Naive thymus-derived CD4-positive, alpha-beta T cell (primary cell): Measurements from ENCODE around the gene RNF6. TPM values are rescaled to one million over a fixed set of nuclear protein-coding genes. Genes with fewer than 3 reads are reported as not detected.
A peak's percentile ranks its signal among the peaks of the same experiment; 100 is the strongest.

Source experiments
- ATAC-seq: fragments of 150-1000 bp; cut with Tn5 transposase; 2 replicates; pipeline ENCODE4 v1.10.0; 2021; ENCODE audit warnings: mild to moderate bottlenecking, moderate library complexity
- CTCF ChIA-PET: fragments of 350-600 bp; sonication (Branson Sonifier 250); formaldehyde crosslinking; loops from one replicate; lab custom pipeline; 2021; ENCODE audit warnings: antibody characterized with exemption; lab: Charles Lee
- POLR2A ChIA-PET: fragments of 350-600 bp; sonication (Branson Sonifier 250); formaldehyde crosslinking; loops from one replicate; lab custom pipeline; 2021; ENCODE audit warnings: antibody characterized with exemption, inconsistent platforms; lab: Charles Lee
- DNase-seq, 9 donors: peaks; one replicate each; pipeline versions ENCODE4 v3.0.0 to v3.0.0-alpha.2; 2020 to 2022; ENCODE audit warnings: mixed read lengths in 1 of 9
- H3K27ac ChIP-seq: one replicate; pipeline ENCODE4 v1.7.0; 2013; ENCODE audit warnings: mild to moderate bottlenecking, low read depth, low read length, moderate library complexity
- H3K27me3 ChIP-seq, 2 donors: one replicate each; pipeline ENCODE4 v1.7.0; 2013; ENCODE audit warnings: low read length in 2 of 2, mild to moderate bottlenecking in 2 of 2, moderate library complexity in 2 of 2; ENCODE audit not compliant: control insufficient read depth in 2 of 2, insufficient read depth in 2 of 2
- H3K36me3 ChIP-seq, 3 experiments: 1 replicate in 2 of 3; 2 replicates in 1 of 3; pipeline ENCODE4 v1.7.0; 2013; ENCODE audit warnings: low read length in 3 of 3, mild to moderate bottlenecking in 3 of 3, moderate library complexity in 1 of 3; ENCODE audit not compliant: insufficient read depth in 3 of 3, control insufficient read depth in 2 of 3
- H3K4me1 ChIP-seq, 2 donors: one replicate each; pipeline ENCODE4 v1.7.0; 2013; ENCODE audit warnings: low read length in 2 of 2, mild to moderate bottlenecking in 2 of 2, moderate library complexity in 1 of 2; ENCODE audit not compliant: control insufficient read depth in 2 of 2, insufficient read depth in 2 of 2
- H3K4me3 ChIP-seq: 2 replicates; pipeline ENCODE4 v1.7.0; 2013; ENCODE audit warnings: mild to moderate bottlenecking, low read length
- H3K9me3 ChIP-seq, 3 experiments: 1 replicate in 2 of 3; 2 replicates in 1 of 3; pipeline ENCODE4 v1.7.0; 2013; ENCODE audit warnings: low read length in 3 of 3; ENCODE audit not compliant: control insufficient read depth in 2 of 3
- H3K27ac Mint-ChIP-seq, 9 donors: one replicate each; pipeline ENCODE4 v1.8.0; 2020 to 2022; ENCODE audit warnings: mixed read lengths in 9 of 9, mild to moderate bottlenecking in 8 of 9, moderate library complexity in 5 of 9, inconsistent platforms in 2 of 9
- H3K27me3 Mint-ChIP-seq, 5 donors: one replicate each; pipeline ENCODE4 v1.8.0; 2021 to 2022; ENCODE audit warnings: mixed read lengths in 5 of 5, mild to moderate bottlenecking in 1 of 5
- H3K36me3 Mint-ChIP-seq, 5 donors: one replicate each; pipeline ENCODE4 v1.8.0; 2020 to 2022; ENCODE audit warnings: mixed read lengths in 5 of 5, mild to moderate bottlenecking in 3 of 5, inconsistent platforms in 1 of 5
- H3K4me1 Mint-ChIP-seq, 7 donors: one replicate each; pipeline ENCODE4 v1.8.0; 2020 to 2022; ENCODE audit warnings: mixed read lengths in 7 of 7, mild to moderate bottlenecking in 3 of 7, inconsistent platforms in 1 of 7
- H3K4me3 Mint-ChIP-seq, 10 donors: one replicate each; pipeline ENCODE4 v1.8.0; 2020 to 2022; ENCODE audit warnings: mild to moderate bottlenecking in 10 of 10, mixed read lengths in 10 of 10, moderate library complexity in 6 of 10, inconsistent platforms in 2 of 10
- H3K9me3 Mint-ChIP-seq, 11 donors: one replicate each; pipeline ENCODE4 v1.8.0; 2020 to 2022; ENCODE audit warnings: mixed read lengths in 11 of 11, mild to moderate bottlenecking in 4 of 11, inconsistent platforms in 1 of 11, moderate library complexity in 1 of 11
- intact Hi-C, 2 donors: fragments of 100-400 bp; cut with micrococcal nuclease; formaldehyde crosslinking; loops; one replicate each; pipeline ENCODE4 v1.15.1; 2023
- polyA plus RNA-seq, 2 donors: library from polyadenylated mRNA; unstranded; fragments of 300-500 nt; fragmentation: Illumina TruSeq; gene quantifications; one replicate each; pipeline ENCODE4 v1.2.3, GENCODE V29; 2021
- total RNA-seq, 6 experiments: library from RNA in 5 of 6; stranded (reverse) in 5 of 6; gene quantifications; 1 replicate in 5 of 6; 2 replicates in 1 of 6; pipeline ENCODE4 v1.2.3 and lab custom pipeline; 2021 to 2026

RNF6 gene
- total and polyA plus RNA-seq, 7 experiments from 2014 or later: 29.1 to 57.4 (median 44.6) TPM

DNA sequence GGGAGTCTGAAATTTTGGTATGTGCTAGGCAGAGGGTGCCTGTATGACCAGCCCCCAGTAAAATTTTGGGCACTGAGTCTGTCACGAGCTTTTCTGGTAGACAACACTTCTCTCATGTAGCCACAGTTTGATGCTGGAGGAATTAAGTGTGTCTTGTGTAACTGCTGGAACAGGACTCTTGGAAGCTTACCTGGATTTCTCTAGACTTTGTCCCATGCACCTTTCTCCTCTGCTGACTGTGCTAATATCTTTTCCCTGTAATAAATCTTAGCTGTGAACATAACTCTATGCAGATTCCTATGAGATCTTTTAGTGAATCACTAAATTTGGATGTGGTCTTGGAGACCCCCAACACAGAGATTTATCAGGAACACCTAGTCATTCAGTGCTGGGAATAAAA, 13.8 kb downstream of the RNF6 start:
- H3K4me3 Mint-ChIP-seq: no peak overlapping the region
- H3K27ac Mint-ChIP-seq: peak overlapping the region in 1 of 9 donors; percentile 56
- Histone ChIP-seq H3K36me3 (peaks cover 4 to 57% (median 5%) of the 10 kb centered on the region in 3 experiments), H3K27me3 (no peaks in the 10 kb centered on the region), H3K4me3 (no peak overlapping the region), H3K27ac (no peak overlapping the region), H3K9me3 (no peaks in the 10 kb centered on the region), H3K4me1 (no peaks in the 10 kb centered on the region)
- DNase-seq: no peak
- no peak for ATAC-seq
- ChIA-PET POLR2A (no interaction called here), CTCF (no interaction called here)
- no peaks in the 10 kb centered on the region for H3K27me3 Mint-ChIP-seq
- H3K4me1 Mint-ChIP-seq: peaks cover 0 to 21% (median 6%) of the 10 kb centered on the region in 7 donors
- H3K9me3 Mint-ChIP-seq: no peaks in the 10 kb centered on the region
- intact Hi-C loops: no loop called here
- peaks cover 14 to 61% (median 30%) of the 10 kb centered on the region in 5 donors for H3K36me3 Mint-ChIP-seq

DNA sequence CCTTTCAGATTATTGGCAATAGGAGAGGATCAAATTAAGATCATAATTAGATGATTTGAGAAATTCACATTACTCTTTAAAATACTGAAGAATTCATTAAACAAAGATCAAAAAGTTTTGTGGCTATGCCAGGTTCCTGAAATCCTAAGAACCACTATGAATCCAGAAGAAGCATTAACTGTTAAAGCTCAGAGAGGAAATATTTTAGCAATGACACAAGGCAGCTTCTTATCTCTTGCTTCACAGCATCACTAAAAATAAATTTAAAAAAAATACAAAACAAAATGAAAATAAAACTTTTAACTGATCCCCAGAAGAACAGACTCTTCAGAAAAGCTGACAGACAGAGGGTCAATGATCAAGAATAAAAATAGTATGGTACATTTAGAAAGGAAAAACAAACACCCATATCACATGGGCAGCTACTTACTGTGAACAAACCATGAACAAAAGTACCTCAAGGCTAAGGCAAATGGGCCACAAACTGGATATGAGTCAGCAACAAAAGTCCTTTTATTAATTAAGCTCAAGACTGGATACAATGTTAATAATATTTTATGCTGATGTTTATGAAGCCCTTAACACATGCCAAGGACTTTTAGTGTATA, 19.6 kb downstream of the RNF6 start:
- no peak overlapping the region for H3K4me3 ChIP-seq
- peaks cover 0 to 15% (median 0%) of the 10 kb centered on the region in 3 experiments for H3K36me3 ChIP-seq
- H3K4me1 ChIP-seq: no peaks in the 10 kb centered on the region
- H3K27me3 ChIP-seq: no peaks in the 10 kb centered on the region
- Mint-ChIP-seq H3K9me3 (peaks cover 0 to 4% (median 2%) of the 10 kb centered on the region in 11 donors), H3K36me3 (peaks cover 0 to 45% (median 34%) of the 10 kb centered on the region in 5 donors), H3K27me3 (no peaks in the 10 kb centered on the region), H3K27ac (no peak overlapping the region), H3K4me1 (peaks cover 0 to 11% (median 0%) of the 10 kb centered on the region in 7 donors), H3K4me3 (no peak overlapping the region)
- ATAC-seq (no peak), DNase-seq (no peak)
- intact Hi-C loops: no loop called here
- POLR2A ChIA-PET: interaction anchor here (1.3 kb wide), 1 partner anchor 14 kb away, joined by 3 read pairs; no protein-coding TSS in a partner anchor
- peaks cover 0 to under 1% (median 0%) of the 10 kb centered on the region in 3 experiments for H3K9me3 ChIP-seq
- CTCF ChIA-PET: interaction anchor here (0.6 to 1.2 kb wide), 3 partner anchors 16 to 44 kb away, joined by 3 to 4 read pairs (median 4); no protein-coding TSS in a partner anchor
- H3K27ac ChIP-seq: no peak overlapping the region

DNA sequence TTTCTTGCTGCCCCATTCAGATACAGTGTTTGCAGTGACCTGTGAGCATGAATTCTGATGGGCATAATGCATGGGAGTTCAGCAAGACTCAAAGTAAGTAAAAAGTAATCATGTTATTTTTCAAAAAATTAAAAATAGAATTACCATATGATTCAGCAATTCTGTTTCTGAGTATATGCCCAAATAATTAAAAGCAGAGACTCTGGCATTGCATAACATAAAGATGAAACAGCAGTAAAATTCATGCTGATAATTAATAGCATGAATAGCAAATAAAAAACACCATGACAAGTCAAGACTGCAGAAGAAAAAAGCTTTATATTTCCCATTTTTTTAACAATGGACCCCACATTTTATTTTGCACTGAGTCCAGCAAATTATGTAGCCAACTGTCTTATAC, 21.3 kb downstream of the RNF6 start:
- Mint-ChIP-seq H3K9me3 (peaks cover 0 to 19% (median 10%) of the 10 kb centered on the region in 11 donors), H3K27me3 (no peaks in the 10 kb centered on the region), H3K36me3 (peaks cover 0 to 45% (median 36%) of the 10 kb centered on the region in 5 donors), H3K4me3 (no peak overlapping the region), H3K4me1 (peaks cover 0 to 5% (median 0%) of the 10 kb centered on the region in 7 donors), H3K27ac (no peak overlapping the region)
- peaks cover 0 to 10% (median 0%) of the 10 kb centered on the region in 3 experiments for H3K36me3 ChIP-seq
- H3K27me3 ChIP-seq: no peaks in the 10 kb centered on the region
- H3K27ac ChIP-seq: no peak overlapping the region
- H3K4me3 ChIP-seq: no peak overlapping the region
- POLR2A ChIA-PET: interaction anchor here (1.5 kb wide), 1 partner anchor 15 kb away, joined by 9 read pairs; no protein-coding TSS in a partner anchor
- CTCF ChIA-PET: interaction anchor here (0.7 kb wide), 1 partner anchor 20 kb away, joined by 3 read pairs; no protein-coding TSS in a partner anchor
- no peak for DNase-seq
- peaks cover 0 to 11% (median under 1%) of the 10 kb centered on the region in 3 experiments for H3K9me3 ChIP-seq
- no peak for ATAC-seq
- intact Hi-C loops: no loop called here
- H3K4me1 ChIP-seq: no peaks in the 10 kb centered on the region

DNA sequence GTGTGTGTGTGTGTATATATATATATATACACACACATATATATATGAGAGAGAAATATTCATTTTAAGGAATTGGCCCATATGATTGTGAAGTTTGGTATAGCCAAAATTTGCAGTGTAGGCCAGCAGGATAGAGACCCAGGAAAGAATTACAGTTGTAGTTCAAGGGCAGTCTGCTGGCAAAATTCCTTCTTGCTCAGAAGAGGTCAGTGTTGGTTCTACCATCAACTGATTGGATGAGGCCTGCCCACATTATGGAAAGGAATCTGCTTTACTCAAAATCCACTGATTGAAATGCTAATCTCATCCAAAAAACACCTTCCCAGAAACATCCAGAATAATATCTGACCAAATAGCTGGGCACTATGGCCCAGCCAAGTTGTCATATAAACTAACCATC, 24.0 kb downstream of the RNF6 start:
- POLR2A ChIA-PET: no interaction called here
- H3K36me3 Mint-ChIP-seq: peaks cover 0 to 49% (median 34%) of the 10 kb centered on the region in 5 donors

DNA sequence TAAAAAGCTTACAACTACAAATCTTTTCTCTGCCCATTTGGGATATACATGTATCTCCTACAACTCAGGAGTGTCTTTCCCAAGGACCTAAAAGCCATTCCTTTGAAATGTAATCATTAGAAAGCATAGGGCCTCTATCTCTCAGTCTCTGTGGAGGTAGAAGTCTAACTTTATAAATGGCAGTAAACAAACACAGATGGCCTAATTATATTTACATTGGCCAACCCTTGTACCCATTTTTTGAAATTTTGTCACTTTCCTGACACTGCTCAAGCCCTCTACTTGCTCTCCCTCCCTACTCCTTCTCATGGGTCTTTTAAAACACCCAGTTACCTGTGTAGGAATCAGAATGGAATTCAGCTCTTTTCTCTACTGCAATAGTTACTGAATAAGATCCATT, 24.8 kb downstream of the RNF6 start:
- H3K9me3 ChIP-seq: peaks cover 0 to 11% (median 4%) of the 10 kb centered on the region in 3 experiments
- intact Hi-C loops: no loop called here
- H3K4me3 ChIP-seq: no peak overlapping the region
- H3K27ac Mint-ChIP-seq: no peak overlapping the region
- peaks cover 0 to 5% (median 0%) of the 10 kb centered on the region in 7 donors for H3K4me1 Mint-ChIP-seq
- ATAC-seq: no peak
- ChIA-PET CTCF (no interaction called here), POLR2A (no interaction called here)
- peaks cover 0 to 33% (median 18%) of the 10 kb centered on the region in 11 donors for H3K9me3 Mint-ChIP-seq
- DNase-seq: no peak
- no peaks in the 10 kb centered on the region for H3K27me3 ChIP-seq
- no peak overlapping the region for H3K27ac ChIP-seq
- H3K4me3 Mint-ChIP-seq: no peak overlapping the region
- H3K4me1 ChIP-seq: no peaks in the 10 kb centered on the region
- peaks cover 0 to 46% (median 31%) of the 10 kb centered on the region in 5 donors for H3K36me3 Mint-ChIP-seq
- no peaks in the 10 kb centered on the region for H3K27me3 Mint-ChIP-seq
- H3K36me3 ChIP-seq: peaks cover 0 to 3% (median 0%) of the 10 kb centered on the region in 3 experiments

More for the DNA sequence above, 24.0 kb downstream of the RNF6 start:
- intact Hi-C loops: loop anchor here in 1 of 2 donors (2.0 kb wide), 1 partner anchor 13 kb away; no protein-coding TSS in a partner anchor
- Histone ChIP-seq H3K36me3 (peaks cover 0 to 7% (median 0%) of the 10 kb centered on the region in 3 experiments), H3K9me3 (peaks cover 0 to 11% (median 4%) of the 10 kb centered on the region in 3 experiments), H3K4me1 (no peaks in the 10 kb centered on the region), H3K27me3 (no peaks in the 10 kb centered on the region), H3K27ac (no peak overlapping the region), H3K4me3 (no peak overlapping the region)
- CTCF ChIA-PET: no interaction called here
- Mint-ChIP-seq H3K4me3 (no peak overlapping the region), H3K27me3 (no peaks in the 10 kb centered on the region), H3K4me1 (peaks cover 0 to 5% (median 0%) of the 10 kb centered on the region in 7 donors), H3K9me3 (peaks cover 0 to 33% (median 18%) of the 10 kb centered on the region in 11 donors), H3K27ac (no peak overlapping the region)
- no peak for DNase-seq
- no peak for ATAC-seq

DNA sequence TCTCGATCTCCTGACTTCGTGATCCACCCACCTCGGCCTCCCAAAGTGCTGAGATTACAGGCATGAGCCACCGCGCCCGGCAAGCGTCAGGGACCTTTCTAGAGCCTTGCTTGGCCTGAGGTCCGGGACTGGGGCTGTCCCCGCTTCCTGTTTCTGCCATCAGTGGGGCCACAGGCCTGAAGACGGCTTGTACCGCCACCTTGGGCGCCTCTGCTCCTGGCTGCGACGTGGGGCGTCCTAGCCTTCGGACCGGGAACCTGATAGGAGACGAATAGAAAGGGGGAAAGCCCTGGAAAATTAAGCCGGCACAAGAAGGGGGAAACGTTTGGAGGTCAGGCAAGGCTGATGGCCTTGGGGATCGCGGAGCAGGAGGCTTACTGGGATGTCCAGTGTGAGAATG, 35.1 kb downstream of the RNF6 start:
- Histone ChIP-seq H3K4me1 (peaks cover 10 to 13% of the 10 kb centered on the region in 2 donors), H3K27ac (peak overlapping the region; percentile 80), H3K27me3 (no peaks in the 10 kb centered on the region), H3K4me3 (peak overlapping the region; percentile 86), H3K36me3 (no peaks in the 10 kb centered on the region), H3K9me3 (no peaks in the 10 kb centered on the region)
- H3K36me3 Mint-ChIP-seq: peaks cover 0 to 6% (median 0%) of the 10 kb centered on the region in 5 donors
- POLR2A ChIA-PET: interaction anchor here (0.8 to 3.9 kb wide), 6 partner anchors 30 to 308 kb away, joined by 3 to 35 read pairs (median 3); partner anchors contain the start of gene RNF6
- DNase-seq (no peak), ATAC-seq (no peak)
- H3K9me3 Mint-ChIP-seq: peaks cover 0 to 4% (median 0%) of the 10 kb centered on the region in 11 donors
- intact Hi-C loops: loop anchor here (1.0 to 10.0 kb wide), 16 partner anchors 34 to 1948 kb away; partner anchors contain the start of genes CDK8 (in 2 of the 2), MTIF3 (in 2 of the 2), GTF3A (in 1 of the 2) and LNX2 (in 1 of the 2)
- H3K27ac Mint-ChIP-seq: peak overlapping the region; percentile 92 to 99 (median 95)
- peaks cover 0 to 36% (median 27%) of the 10 kb centered on the region in 7 donors for H3K4me1 Mint-ChIP-seq
- H3K27me3 Mint-ChIP-seq: no peaks in the 10 kb centered on the region
- CTCF ChIA-PET: interaction anchor here (0.6 to 4.7 kb wide), 4 partner anchors 29 to 512 kb away, joined by 5 to 69 read pairs (median 36); partner anchors contain the start of gene RNF6
- peak overlapping the region; percentile 87 to 99 (median 92) for H3K4me3 Mint-ChIP-seq
